ENCODE data around the gene DXO. TPM values are rescaled to one million over a fixed set of nuclear protein-coding genes. Genes with fewer than 3 reads are reported as not detected.

The DXO gene
- total RNA-seq, 1 donor from 2014 or later, result 18.0 TPM

- Histone ChIP-seq H3K4me1 (peaks cover 8 to 10% of the 10 kb centered on the region in 2 donors), H3K27ac (no peak overlapping the region), H3K4me3 (no peak overlapping the region), H3K27me3 (no peaks in the 10 kb centered on the region), H3K9me3 (no peaks in the 10 kb centered on the region), H3K36me3 (peaks cover 67 to 83% of the 10 kb centered on the region in 2 donors)
- TF ChIP-seq, protein P1, sequence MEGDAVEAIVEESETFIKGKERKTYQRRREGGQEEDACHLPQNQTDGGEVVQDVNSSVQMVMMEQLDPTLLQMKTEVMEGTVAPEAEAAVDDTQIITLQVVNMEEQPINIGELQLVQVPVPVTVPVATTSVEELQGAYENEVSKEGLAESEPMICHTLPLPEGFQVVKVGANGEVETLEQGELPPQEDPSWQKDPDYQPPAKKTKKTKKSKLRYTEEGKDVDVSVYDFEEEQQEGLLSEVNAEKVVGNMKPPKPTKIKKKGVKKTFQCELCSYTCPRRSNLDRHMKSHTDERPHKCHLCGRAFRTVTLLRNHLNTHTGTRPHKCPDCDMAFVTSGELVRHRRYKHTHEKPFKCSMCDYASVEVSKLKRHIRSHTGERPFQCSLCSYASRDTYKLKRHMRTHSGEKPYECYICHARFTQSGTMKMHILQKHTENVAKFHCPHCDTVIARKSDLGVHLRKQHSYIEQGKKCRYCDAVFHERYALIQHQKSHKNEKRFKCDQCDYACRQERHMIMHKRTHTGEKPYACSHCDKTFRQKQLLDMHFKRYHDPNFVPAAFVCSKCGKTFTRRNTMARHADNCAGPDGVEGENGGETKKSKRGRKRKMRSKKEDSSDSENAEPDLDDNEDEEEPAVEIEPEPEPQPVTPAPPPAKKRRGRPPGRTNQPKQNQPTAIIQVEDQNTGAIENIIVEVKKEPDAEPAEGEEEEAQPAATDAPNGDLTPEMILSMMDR (IDR thresholded peaks at IDR 0.05), result no peak
- intact Hi-C loops (cut with DNase I), result no loop called here
- no peak for DNase-seq (ENCODE audit: low spot score in 2 of 2)
Observed at GRCh38 chr6:31966997-31967925, 4.7 kb downstream of the DXO start.

GRCh38 chr6:31966506-31966905 is 5.4 kb downstream of the DXO start:
- Histone ChIP-seq H3K9me3 (no peaks in the 10 kb centered on the region), H3K36me3 (peaks cover 75 to 91% of the 10 kb centered on the region in 2 donors), H3K27ac (no peak overlapping the region), H3K4me1 (peaks cover 8 to 10% of the 10 kb centered on the region in 2 donors), H3K27me3 (no peaks in the 10 kb centered on the region), H3K4me3 (no peak overlapping the region)
- intact Hi-C loops (cut with DNase I), result no loop called here
- DNase-seq (ENCODE audit: low spot score in 2 of 2), result no peak
- TF ChIP-seq, protein P1 (IDR thresholded peaks at IDR 0.05), result no peak

- Histone ChIP-seq H3K27me3 (no peaks in the 10 kb centered on the region), H3K4me1 (peaks cover 1 to 3% of the 10 kb centered on the region in 2 donors), H3K9me3 (no peaks in the 10 kb centered on the region), H3K36me3 (peaks cover 77 to 99% of the 10 kb centered on the region in 2 donors), H3K27ac (no peak overlapping the region), H3K4me3 (no peak overlapping the region)
- intact Hi-C loops (cut with DNase I), result no loop called here
- TF ChIP-seq, protein P1 (IDR thresholded peaks at IDR 0.05), result no peak
- DNase-seq (ENCODE audit: low spot score in 2 of 2), result no peak
Observed at GRCh38 chr6:31965700-31966099, 6.2 kb downstream of the DXO start.

GRCh38 chr6:31963921-31964320 is 8.0 kb downstream of the DXO start:
- peaks cover 3 to 11% of the 10 kb centered on the region in 2 donors for H3K4me1 ChIP-seq
- no peak overlapping the region for H3K27ac ChIP-seq
- H3K36me3 ChIP-seq, result peaks cover 69 to 87% of the 10 kb centered on the region in 2 donors
- no peaks in the 10 kb centered on the region for H3K9me3 ChIP-seq
- no peak overlapping the region for H3K4me3 ChIP-seq
- DNase-seq (ENCODE audit: low spot score in 2 of 2), result no peak
- TF ChIP-seq, protein P1 (IDR thresholded peaks at IDR 0.05), result no peak
- intact Hi-C loops (cut with DNase I), result no loop called here
- H3K27me3 ChIP-seq, result no peaks in the 10 kb centered on the region

DNA sequence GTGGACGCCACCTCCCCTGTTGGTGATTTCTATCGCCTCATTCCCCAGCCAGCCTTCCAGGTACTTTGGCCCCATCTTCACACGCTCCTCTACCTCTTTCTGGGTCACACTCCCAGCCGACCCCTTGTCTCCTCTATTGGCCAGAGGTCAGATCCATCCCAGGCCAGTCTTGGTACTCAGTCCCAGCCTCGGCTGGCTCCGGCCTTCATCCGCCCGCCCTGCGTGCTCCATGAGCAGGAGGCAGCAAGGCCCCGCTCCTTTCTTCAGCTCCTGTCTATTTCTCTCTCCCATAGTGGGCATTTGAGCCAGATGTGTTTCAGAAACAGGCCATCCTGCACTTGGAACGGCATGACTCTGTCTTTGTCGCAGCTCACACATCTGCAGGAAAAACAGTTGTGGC is 10.3 kb downstream of the DXO start:
- Histone ChIP-seq H3K9me3 (no peaks in the 10 kb centered on the region), H3K27me3 (no peaks in the 10 kb centered on the region), H3K4me1 (peaks cover 3 to 23% of the 10 kb centered on the region in 2 donors), H3K27ac (no peak overlapping the region), H3K4me3 (no peak overlapping the region), H3K36me3 (peaks cover 51 to 68% of the 10 kb centered on the region in 2 donors)
- no peak for DNase-seq (ENCODE audit: low spot score in 2 of 2)
- intact Hi-C loops (cut with DNase I), result no loop called here
- TF ChIP-seq, protein P1 (IDR thresholded peaks at IDR 0.05), result no peak

Measured in ascending aorta (tissue), 2 donors.